ENCODE data around the gene SLC39A11. TPM values are rescaled to one million over a fixed set of nuclear protein-coding genes. Genes with fewer than 3 reads are reported as not detected.

Gene SLC39A11
- polyA plus RNA-seq, 5 donors, result 13.8 to 20.5 (median 15.6) TPM

Other genes starting within 250 kb of the SLC39A11 start
- 1 to 10 TPM in 1 of 5 donors, under 1 TPM in 4; 0.36 to 1.0 (median 0.42) TPM for gene SSTR2, start 72.3 kb upstream of the SLC39A11 start, polyA plus RNA-seq (ENCODE audit: insufficient read depth in 1 of 5, insufficient read length in 5 of 5, low replicate concordance in 1 of 5)
- 10 to 100 TPM; 45.4 to 58.8 (median 49.2) TPM for gene COG1, start 100.4 kb upstream of the SLC39A11 start, polyA plus RNA-seq (ENCODE audit: insufficient read depth in 1 of 5, insufficient read length in 5 of 5, low replicate concordance in 1 of 5)
- gene CPSF4L, start 169.2 kb upstream of the SLC39A11 start, polyA plus RNA-seq (ENCODE audit: insufficient read depth in 1 of 5, insufficient read length in 5 of 5, low replicate concordance in 1 of 5), result under 1 TPM in 4 of 5 donors, not detected in 1; 0.10 to 0.72 (median 0.34) TPM
- gene CDC42EP4, start 219.3 kb upstream of the SLC39A11 start, polyA plus RNA-seq (ENCODE audit: insufficient read depth in 1 of 5, insufficient read length in 5 of 5, low replicate concordance in 1 of 5), result 10 to 100 TPM; 58.8 to 90.6 (median 67.0) TPM

All from right lung (tissue), 5 donors.